ENCODE measurements around the gene KRTAP4-9. TPM values are rescaled to one million over a fixed set of nuclear protein-coding genes. Genes with fewer than 3 reads are reported as not detected.
"Not testable (repeated sequence)": the region's sequence is repeated elsewhere in the genome, so short reads cannot be mapped to it uniquely, and the experiment has no call there.

Gene KRTAP4-9
- total RNA-seq, 1 donor from 2014 or later = not detected

GRCh38 chr17:41096055-41096454 is 9.1 kb upstream of the KRTAP4-9 start:
- TF ChIP-seq CTCF (conservative IDR thresholded peaks at IDR 0.05) = no peak
- DNase-seq (ENCODE audit: low read depth, low spot score) = no peak
- H3K9me3 Mint-ChIP-seq = peaks cover 5% of the 10 kb centered on the region
- H3K4me1 Mint-ChIP-seq = no peaks in the 10 kb centered on the region
- H3K4me3 Mint-ChIP-seq = no peak overlapping the region
- H3K27ac Mint-ChIP-seq (ENCODE audit: unreplicated experiment) = no peak overlapping the region
- H3K27me3 Mint-ChIP-seq (ENCODE audit: low read depth) = peaks cover 26% of the 10 kb centered on the region
- no peaks in the 10 kb centered on the region for H3K36me3 Mint-ChIP-seq (ENCODE audit: low read depth)

- no peak for TF ChIP-seq CTCF (conservative IDR thresholded peaks at IDR 0.05)
- H3K27ac Mint-ChIP-seq (ENCODE audit: unreplicated experiment) = no peak within 1 kb of the TSS
- no peaks in the 10 kb centered on the region for H3K36me3 Mint-ChIP-seq (ENCODE audit: low read depth)
- DNase-seq (ENCODE audit: low read depth, low spot score) = no peak
- no peaks in the 10 kb centered on the region for H3K4me1 Mint-ChIP-seq
- no peak within 1 kb of the TSS for H3K4me3 Mint-ChIP-seq
- peaks cover 26% of the 10 kb centered on the region for H3K27me3 Mint-ChIP-seq (ENCODE audit: low read depth)
- peaks cover 5% of the 10 kb centered on the region for H3K9me3 Mint-ChIP-seq
These were observed 7.1 kb upstream of the KRTAP4-9 start, which contains the start of gene KRTAP4-8 for GRCh38 chr17:41098042-41098441. KRTAP4-8 (minus strand) TSS chr17:41098142; CDS start chr17:41098084, 58 bp downstream.

GRCh38 chr17:41098481-41098880 is 6.7 kb upstream of the KRTAP4-9 start:
- Mint-ChIP-seq H3K4me3 (no peak overlapping the region), H3K4me1 (no peaks in the 10 kb centered on the region), H3K36me3 (ENCODE audit: low read depth) (no peaks in the 10 kb centered on the region), H3K9me3 (peaks cover 5% of the 10 kb centered on the region), H3K27ac (ENCODE audit: unreplicated experiment) (no peak overlapping the region), H3K27me3 (ENCODE audit: low read depth) (peaks cover 27% of the 10 kb centered on the region)
- no peak for TF ChIP-seq CTCF (conservative IDR thresholded peaks at IDR 0.05)
- DNase-seq (ENCODE audit: low read depth, low spot score) = no peak

GRCh38 chr17:41099682-41100480 is 5.3 kb upstream of the KRTAP4-9 start:
- not testable (repeated sequence) for H3K27ac Mint-ChIP-seq (ENCODE audit: unreplicated experiment); H3K9me3 Mint-ChIP-seq; DNase-seq (ENCODE audit: low read depth, low spot score); H3K4me1 Mint-ChIP-seq; H3K36me3 Mint-ChIP-seq (ENCODE audit: low read depth); H3K4me3 Mint-ChIP-seq
- peaks cover 30% of the 10 kb centered on the region for H3K27me3 Mint-ChIP-seq (ENCODE audit: low read depth)

- no peaks in the 10 kb centered on the region for H3K4me1 Mint-ChIP-seq
- DNase-seq (ENCODE audit: low read depth, low spot score) = no peak
- no peaks in the 10 kb centered on the region for H3K36me3 Mint-ChIP-seq (ENCODE audit: low read depth)
- H3K9me3 Mint-ChIP-seq = no peaks in the 10 kb centered on the region
- no peak for TF ChIP-seq CTCF (conservative IDR thresholded peaks at IDR 0.05)
- no peak within 1 kb of the TSS for H3K4me3 Mint-ChIP-seq
- no peak within 1 kb of the TSS for H3K27ac Mint-ChIP-seq (ENCODE audit: unreplicated experiment)
- peaks cover 27% of the 10 kb centered on the region for H3K27me3 Mint-ChIP-seq (ENCODE audit: low read depth)
These were observed 3.5 kb upstream of the KRTAP4-9 start, which contains the start of gene KRTAP4-16 for GRCh38 chr17:41101586-41102259. KRTAP4-16 (minus strand) TSS chr17:41102209; CDS start chr17:41102209, 0 bp downstream.

- no peak overlapping the region for H3K4me3 Mint-ChIP-seq
- TF ChIP-seq CTCF (conservative IDR thresholded peaks at IDR 0.05) = no peak
- H3K9me3 Mint-ChIP-seq = peaks cover 2% of the 10 kb centered on the region
- no peaks in the 10 kb centered on the region for H3K4me1 Mint-ChIP-seq
- DNase-seq (ENCODE audit: low read depth, low spot score) = no peak
- no peaks in the 10 kb centered on the region for H3K36me3 Mint-ChIP-seq (ENCODE audit: low read depth)
- peaks cover 17% of the 10 kb centered on the region for H3K27me3 Mint-ChIP-seq (ENCODE audit: low read depth)
- H3K27ac Mint-ChIP-seq (ENCODE audit: unreplicated experiment) = no peak overlapping the region
These were observed 1.3 kb upstream of the KRTAP4-9 start for GRCh38 chr17:41103896-41104295.

GRCh38 chr17:41104386-41105038 is 677 bp upstream of the KRTAP4-9 start:
- DNase-seq (ENCODE audit: low read depth, low spot score); H3K4me3 Mint-ChIP-seq; H3K36me3 Mint-ChIP-seq (ENCODE audit: low read depth); H3K4me1 Mint-ChIP-seq; H3K27ac Mint-ChIP-seq (ENCODE audit: unreplicated experiment); H3K9me3 Mint-ChIP-seq: not testable (repeated sequence)
- H3K27me3 Mint-ChIP-seq (ENCODE audit: low read depth) = peaks cover 17% of the 10 kb centered on the region
